ENCODE data around the gene PTPN1.

DNA sequence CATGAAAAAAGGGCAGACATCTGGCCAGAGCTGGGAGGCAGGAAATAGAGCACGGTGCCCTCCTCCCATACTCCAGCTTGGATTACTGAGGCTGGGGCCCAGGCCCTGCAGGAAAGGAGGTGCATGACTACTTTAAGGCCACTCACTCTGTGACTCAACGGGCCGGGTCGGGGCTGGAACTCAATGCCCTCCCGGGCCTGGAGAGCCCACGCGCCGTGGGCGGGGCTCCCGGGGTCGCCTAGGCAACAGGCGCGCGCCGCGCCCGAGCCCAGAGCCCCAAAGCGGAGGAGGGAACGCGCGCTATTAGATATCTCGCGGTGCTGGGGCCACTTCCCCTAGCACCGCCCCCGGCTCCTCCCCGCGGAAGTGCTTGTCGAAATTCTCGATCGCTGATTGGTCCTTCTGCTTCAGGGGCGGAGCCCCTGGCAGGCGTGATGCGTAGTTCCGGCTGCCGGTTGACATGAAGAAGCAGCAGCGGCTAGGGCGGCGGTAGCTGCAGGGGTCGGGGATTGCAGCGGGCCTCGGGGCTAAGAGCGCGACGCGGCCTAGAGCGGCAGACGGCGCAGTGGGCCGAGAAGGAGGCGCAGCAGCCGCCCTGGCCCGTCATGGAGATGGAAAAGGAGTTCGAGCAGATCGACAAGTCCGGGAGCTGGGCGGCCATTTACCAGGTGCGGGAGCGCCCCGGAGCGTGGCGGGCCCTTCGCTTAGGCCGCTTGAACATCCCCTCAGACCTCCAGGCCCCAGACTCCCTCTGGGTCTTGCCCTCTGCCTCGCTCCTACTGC lies at the start of gene PTPN1:
- TF ChIP-seq, protein P1, sequence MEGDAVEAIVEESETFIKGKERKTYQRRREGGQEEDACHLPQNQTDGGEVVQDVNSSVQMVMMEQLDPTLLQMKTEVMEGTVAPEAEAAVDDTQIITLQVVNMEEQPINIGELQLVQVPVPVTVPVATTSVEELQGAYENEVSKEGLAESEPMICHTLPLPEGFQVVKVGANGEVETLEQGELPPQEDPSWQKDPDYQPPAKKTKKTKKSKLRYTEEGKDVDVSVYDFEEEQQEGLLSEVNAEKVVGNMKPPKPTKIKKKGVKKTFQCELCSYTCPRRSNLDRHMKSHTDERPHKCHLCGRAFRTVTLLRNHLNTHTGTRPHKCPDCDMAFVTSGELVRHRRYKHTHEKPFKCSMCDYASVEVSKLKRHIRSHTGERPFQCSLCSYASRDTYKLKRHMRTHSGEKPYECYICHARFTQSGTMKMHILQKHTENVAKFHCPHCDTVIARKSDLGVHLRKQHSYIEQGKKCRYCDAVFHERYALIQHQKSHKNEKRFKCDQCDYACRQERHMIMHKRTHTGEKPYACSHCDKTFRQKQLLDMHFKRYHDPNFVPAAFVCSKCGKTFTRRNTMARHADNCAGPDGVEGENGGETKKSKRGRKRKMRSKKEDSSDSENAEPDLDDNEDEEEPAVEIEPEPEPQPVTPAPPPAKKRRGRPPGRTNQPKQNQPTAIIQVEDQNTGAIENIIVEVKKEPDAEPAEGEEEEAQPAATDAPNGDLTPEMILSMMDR (IDR thresholded peaks at IDR 0.05), result no peak; the same call in 1 of the 2 replicates
- no peak for TF ChIP-seq ZFX (IDR thresholded peaks at IDR 0.05; ENCODE audit: borderline replicate concordance)

Data from 22Rv1 (cell line).